Transverse colon (tissue), 4 donors: ENCODE results near the gene PRPH. TPM values are rescaled to one million over a fixed set of nuclear protein-coding genes. Genes with fewer than 3 reads are reported as not detected.
A peak's percentile ranks its signal among the peaks of the same experiment; 100 is the strongest.

Experiments used
- DNase-seq: peaks from one replicate; pipeline ENCODE4 v3.0.0-alpha.2; 2019
- H3K27ac ChIP-seq, 4 donors: fragments of 200-600 bp; sonication (generic); 2 replicates each; pipeline ENCODE4 v1.5.1; 2016 to 2018; ENCODE audit warnings: inconsistent platforms in 4 of 4
- H3K27me3 ChIP-seq: fragments of 200-600 bp; sonication (generic); 2 replicates; pipeline ENCODE4 v1.5.1; 2017; ENCODE audit warnings: inconsistent platforms
- H3K36me3 ChIP-seq, 4 donors: fragments of 200-600 bp; sonication (generic); 2 replicates each; pipeline ENCODE4 v1.5.1; 2017 to 2019; ENCODE audit warnings: inconsistent platforms in 4 of 4
- H3K4me1 ChIP-seq, 4 donors: fragments of 200-600 bp; sonication (generic); 2 replicates each; pipeline ENCODE4 v1.5.1; 2017 to 2020; ENCODE audit warnings: inconsistent platforms in 4 of 4
- H3K4me3 ChIP-seq, 4 donors: fragments of 200-600 bp; sonication (generic); 1 replicate in 1 of 4; 2 replicates in 3 of 4; pipeline versions ENCODE4 v1.5.1 to v1.6.1; 2017 to 2019; ENCODE audit warnings: inconsistent platforms in 4 of 4
- H3K9me3 ChIP-seq, 2 donors: fragments of 200-600 bp; sonication (generic); 2 replicates each; pipeline ENCODE4 v1.5.1; 2017 to 2019; ENCODE audit warnings: inconsistent platforms in 2 of 2
- CTCF ChIP-seq, 5 experiments: fragments of 200-600 bp in 3 of 5; fragments of 450-650 bp in 2 of 5; sonication (generic) in 3 of 5; IDR thresholded peaks; 1 replicate in 2 of 5; 2 replicates in 3 of 5; pipeline ENCODE4 v1.5.1; 2016 to 2017; ENCODE audit warnings: antibody characterized with exemption in 5 of 5, inconsistent platforms in 3 of 5, mild to moderate bottlenecking in 2 of 5, moderate library complexity in 1 of 5
- EP300 ChIP-seq: sonication (generic); formaldehyde crosslinking; IDR thresholded peaks from one replicate; pipeline ENCODE4 v1.6.1; 2017; ENCODE audit warnings: antibody characterized with exemption, low read depth
- POLR2A ChIP-seq: fragments of 450-650 bp; IDR thresholded peaks from one replicate; pipeline ENCODE4 v1.6.1; 2016; ENCODE audit warnings: antibody characterized with exemption, mild to moderate bottlenecking, moderate library complexity
- POLR2AphosphoS5 ChIP-seq, 3 donors: sonication (generic); formaldehyde crosslinking; IDR thresholded peaks; one replicate each; pipeline ENCODE4 v1.6.1; 2016; ENCODE audit warnings: antibody characterized with exemption in 3 of 3
- WGBS, 2 donors: methylation state at CpG; one replicate each; pipeline ENCODE4 v1.1.5; 2018; ENCODE audit warnings: low coverage in 1 of 2; 5-methylcytosine and 5-hydroxymethylcytosine counted together
- in situ Hi-C, 4 donors: fragments of 200-750 bp; cut with MboI; loops; one replicate each; pipeline versions ENCODE4 v1.15.0 to v1.15.1; 2017; ENCODE audit warnings: low sequenced_read_pairs in 3 of 4, low pct_ligation_motif_present in 1 of 4, low pct_unique_long_range_greater_than_20kb in 1 of 4
- intact Hi-C: fragments of 100-400 bp; cut with DNase I; formaldehyde crosslinking; loops from one replicate; pipeline ENCODE4 v1.15.1; 2023; ENCODE audit warnings: low total_unique reads
- total RNA-seq, 4 donors: library from RNA; depleted of rRNA; stranded (reverse); fragments of >200 nt; gene quantifications; one replicate each; pipeline ENCODE4 v1.1.0, GENCODE V29; 2016

The PRPH gene
- total RNA-seq, 4 donors from 2014 or later: 7.9 to 18.7 (median 10.5) TPM

- Histone ChIP-seq H3K36me3 (no peaks in the 10 kb centered on the region), H3K4me1 (peaks cover 13 to 43% (median 33%) of the 10 kb centered on the region in 4 donors), H3K4me3 (no peak overlapping the region), H3K27me3 (peaks cover 77% of the 10 kb centered on the region), H3K9me3 (no peaks in the 10 kb centered on the region), H3K27ac (no peak overlapping the region)
- WGBS, 2 donors: 65% methylated on average over 6 of the region's 6 CpGs; no CpG with 5 or more reads in 1 of the 2 donors
- intact Hi-C loops (no loop called here), in situ Hi-C loops (loop anchor here in 1 of 4 donors (10.0 kb wide), 1 partner anchor 54 kb away; no protein-coding TSS in a partner anchor)
- no peak for DNase-seq
- no peak for TF ChIP-seq POLR2A
- TF ChIP-seq POLR2AphosphoS5 (IDR thresholded peaks at IDR 0.05): no peak
- no peak for TF ChIP-seq EP300
- no peak for TF ChIP-seq CTCF (IDR thresholded peaks at IDR 0.05)
Observed at GRCh38 chr12:49338830-49339463, 44.0 kb downstream of the PRPH start.

- peaks cover 77% of the 10 kb centered on the region for H3K27me3 ChIP-seq
- no peak overlapping the region for H3K4me3 ChIP-seq
- TF ChIP-seq POLR2AphosphoS5 (IDR thresholded peaks at IDR 0.05): no peak
- no peak for TF ChIP-seq CTCF (IDR thresholded peaks at IDR 0.05)
- TF ChIP-seq EP300: no peak
- TF ChIP-seq POLR2A: no peak
Observed at GRCh38 chr12:49339464-49339861, 44.5 kb downstream of the PRPH start.

GRCh38 chr12:49340095-49340870 is 45.3 kb downstream of the PRPH start:
- 69 to 80% methylated on average over 1 to 6 of the region's 6 CpGs for WGBS, 2 donors
- no peak for DNase-seq
- no peaks in the 10 kb centered on the region for H3K9me3 ChIP-seq
- H3K4me1 ChIP-seq: peaks cover 13 to 51% (median 38%) of the 10 kb centered on the region in 4 donors
- no peaks in the 10 kb centered on the region for H3K36me3 ChIP-seq
- H3K27me3 ChIP-seq: peaks cover 77% of the 10 kb centered on the region
- H3K27ac ChIP-seq: no peak overlapping the region
- in situ Hi-C loops: loop anchor here in 1 of 4 donors (10.0 kb wide), 1 partner anchor 175 kb away; no protein-coding TSS in a partner anchor
- no peak overlapping the region for H3K4me3 ChIP-seq
- intact Hi-C loops: loop anchor here (5.0 kb wide), 1 partner anchor 48 kb away; no protein-coding TSS in a partner anchor
- TF ChIP-seq EP300 (no peak), POLR2AphosphoS5 (IDR thresholded peaks at IDR 0.05) (no peak), POLR2A (no peak), CTCF (IDR thresholded peaks at IDR 0.05) (no peak)

More at GRCh38 chr12:49339464-49339861, 44.5 kb downstream of the PRPH start:
- intact Hi-C loops: no loop called here
- in situ Hi-C loops: loop anchor here in 1 of 4 donors (10.0 kb wide), 1 partner anchor 55 kb away; no protein-coding TSS in a partner anchor
- Histone ChIP-seq H3K9me3 (no peaks in the 10 kb centered on the region), H3K27ac (no peak overlapping the region), H3K36me3 (no peaks in the 10 kb centered on the region), H3K4me1 (peaks cover 13 to 46% (median 33%) of the 10 kb centered on the region in 4 donors)
- WGBS, 2 donors: 48% methylated on average over 5 of the region's 5 CpGs; no CpG with 5 or more reads in 1 of the 2 donors
- DNase-seq: peak; percentile 80
